ENCODE measurements around the gene UGT1A4.
"Not testable (repeated sequence)": the region's sequence is repeated elsewhere in the genome, so short reads cannot be mapped to it uniquely, and the experiment has no call there.

Gene UGT1A4

DNA sequence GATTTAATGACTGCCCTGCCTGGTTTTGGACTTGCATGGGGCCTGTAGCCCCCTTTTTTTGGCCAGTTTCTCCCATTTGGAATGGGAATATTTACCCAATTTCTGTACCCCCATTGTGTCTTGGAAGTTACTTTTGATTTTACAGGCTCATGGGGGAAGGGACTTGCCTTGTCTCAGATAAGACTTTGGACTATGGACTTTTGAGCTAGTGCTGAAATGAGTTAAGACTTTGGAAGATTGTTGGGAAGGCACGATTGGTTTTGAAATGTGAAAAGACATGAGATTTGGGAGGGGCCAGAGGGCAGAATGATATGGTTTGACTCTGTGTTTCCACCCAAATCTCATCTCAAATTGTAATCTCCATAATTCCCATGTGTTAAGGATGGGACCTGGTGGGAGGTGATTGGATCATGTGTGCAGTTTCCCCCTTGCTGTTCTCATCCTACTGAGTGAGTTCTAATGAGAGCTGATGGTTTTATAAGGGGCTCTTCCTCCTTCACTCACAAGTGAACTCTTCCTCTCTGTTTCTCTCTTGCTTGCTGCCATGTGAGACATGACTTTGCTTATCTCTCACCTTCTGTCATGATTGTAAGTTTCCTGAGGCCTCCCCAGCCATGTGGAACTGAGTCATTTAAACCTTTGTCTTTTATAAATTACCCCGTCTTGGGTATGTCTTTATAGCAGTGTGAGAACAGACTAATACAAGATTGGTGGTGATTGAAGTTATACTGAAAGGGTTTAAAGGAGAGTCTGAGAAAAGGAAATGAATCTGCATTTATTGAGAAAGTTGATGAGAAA, 32.9 kb downstream of the UGT1A4 start:
- not testable (repeated sequence) for DNase-seq

DNA sequence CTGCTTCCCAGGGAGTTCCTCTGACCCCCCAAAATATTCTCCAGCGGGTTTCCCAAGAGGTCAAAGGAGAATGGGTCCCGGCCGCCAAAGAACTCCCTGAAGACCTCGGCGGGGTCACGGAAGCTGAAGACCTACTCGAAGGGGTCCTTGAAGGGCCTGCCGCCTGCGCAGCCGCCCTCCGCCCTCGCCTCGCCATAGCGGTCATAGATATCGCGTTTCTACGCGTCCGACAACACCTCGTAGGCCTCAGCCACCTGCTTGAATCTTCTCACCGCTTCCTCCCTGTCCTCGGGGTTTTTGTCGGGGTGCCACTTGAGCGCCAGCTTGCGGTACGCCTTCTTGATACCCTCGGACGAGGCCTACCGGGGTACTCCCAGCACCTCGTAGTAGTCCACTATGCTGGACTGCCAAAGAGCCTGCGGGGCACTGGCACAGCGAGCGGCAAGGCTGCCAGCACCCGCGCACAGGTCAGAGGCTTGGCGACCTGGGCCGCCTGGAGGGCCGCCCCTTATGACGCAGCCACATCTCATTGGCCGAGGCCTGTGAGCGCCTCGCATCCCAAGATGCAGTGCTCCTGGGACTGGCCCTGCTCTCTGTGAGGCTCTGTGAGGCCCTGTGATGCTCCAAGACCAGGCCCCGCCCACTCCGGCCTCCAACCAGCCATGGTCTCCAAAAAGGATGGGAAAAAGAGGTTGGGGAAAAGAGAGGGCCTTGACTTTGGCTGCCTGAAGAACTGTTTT, 36.5 kb downstream of the UGT1A4 start:
- DNase-seq, result no peak

DNA sequence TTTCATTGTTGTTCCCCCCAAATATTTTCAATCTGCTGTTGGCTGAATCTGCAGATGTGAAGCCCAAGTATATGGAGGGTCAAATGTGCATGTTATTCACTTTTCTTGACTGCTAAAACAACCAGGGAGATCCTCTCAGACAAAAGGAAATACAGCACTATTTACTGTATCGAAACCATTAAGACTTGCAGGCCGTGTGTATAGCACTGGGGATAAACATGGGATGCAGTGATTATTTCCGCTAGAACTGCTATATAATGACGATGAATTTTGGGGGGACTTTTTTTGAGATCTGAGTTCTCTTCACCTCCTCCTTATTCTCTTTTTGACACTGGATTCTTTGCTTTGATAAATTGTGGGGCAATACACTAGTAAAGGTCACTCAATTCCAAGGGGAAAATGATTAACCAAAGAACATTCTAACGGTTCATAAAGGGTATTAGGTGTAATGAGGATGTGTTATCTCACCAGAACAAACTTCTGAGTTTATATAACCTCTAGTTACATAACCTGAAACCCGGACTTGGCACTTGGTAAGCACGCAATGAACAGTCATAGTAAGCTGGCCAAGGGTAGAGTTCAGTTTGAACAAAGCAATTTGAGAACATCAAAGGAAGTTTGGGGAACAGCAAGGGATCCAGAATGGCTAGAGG, 38.0 kb downstream of the UGT1A4 start:
- DNase-seq, result no peak

GRCh38 chr2:233758141-233758540, 39.6 kb downstream of the UGT1A4 start:
- DNase-seq, result no peak

- no peak for DNase-seq
Measured at GRCh38 chr2:233758849-233759248, 40.3 kb downstream of the UGT1A4 start.

DNA sequence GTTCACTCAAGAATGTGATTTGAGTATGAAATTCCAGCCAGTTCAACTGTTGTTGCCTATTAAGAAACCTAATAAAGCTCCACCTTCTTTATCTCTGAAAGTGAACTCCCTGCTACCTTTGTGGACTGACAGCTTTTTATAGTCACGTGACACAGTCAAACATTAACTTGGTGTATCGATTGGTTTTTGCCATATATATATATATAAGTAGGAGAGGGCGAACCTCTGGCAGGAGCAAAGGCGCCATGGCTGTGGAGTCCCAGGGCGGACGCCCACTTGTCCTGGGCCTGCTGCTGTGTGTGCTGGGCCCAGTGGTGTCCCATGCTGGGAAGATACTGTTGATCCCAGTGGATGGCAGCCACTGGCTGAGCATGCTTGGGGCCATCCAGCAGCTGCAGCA, 41.5 kb downstream of the UGT1A4 start, which contains the start of gene UGT1A1:
Gene UGT1A1 (plus strand): TSS at position 228 of the 400 bp plus-strand sequence. CDS start 18 bp downstream, at position 246.
- DNase-seq, result no peak

GRCh38 chr2:233761040-233761769, 42.7 kb downstream of the UGT1A4 start:
- no peak for DNase-seq

DNA sequence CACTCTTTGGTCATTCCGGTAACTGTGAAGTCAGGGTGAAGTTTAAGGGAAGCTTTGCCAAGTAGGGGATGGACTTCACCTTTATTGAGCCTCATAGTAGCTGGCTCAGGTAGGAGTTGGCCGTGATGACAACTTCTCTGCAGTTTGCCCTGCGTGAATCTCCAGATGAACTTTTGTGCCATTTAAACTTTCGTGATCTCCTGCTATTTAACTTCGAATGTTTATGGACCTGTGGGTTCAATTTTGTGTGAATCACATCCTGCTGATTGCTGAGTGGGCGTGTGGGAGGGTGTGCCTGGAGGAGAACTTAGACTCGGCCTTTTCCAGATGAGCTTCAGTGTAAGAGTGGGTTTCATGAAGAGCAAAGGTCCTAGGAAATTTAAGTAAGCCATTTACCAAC, 45.7 kb downstream of the UGT1A4 start:
- no peak for DNase-seq

- no peak for DNase-seq
Measured at GRCh38 chr2:233764761-233765160, 46.2 kb downstream of the UGT1A4 start.

DNA sequence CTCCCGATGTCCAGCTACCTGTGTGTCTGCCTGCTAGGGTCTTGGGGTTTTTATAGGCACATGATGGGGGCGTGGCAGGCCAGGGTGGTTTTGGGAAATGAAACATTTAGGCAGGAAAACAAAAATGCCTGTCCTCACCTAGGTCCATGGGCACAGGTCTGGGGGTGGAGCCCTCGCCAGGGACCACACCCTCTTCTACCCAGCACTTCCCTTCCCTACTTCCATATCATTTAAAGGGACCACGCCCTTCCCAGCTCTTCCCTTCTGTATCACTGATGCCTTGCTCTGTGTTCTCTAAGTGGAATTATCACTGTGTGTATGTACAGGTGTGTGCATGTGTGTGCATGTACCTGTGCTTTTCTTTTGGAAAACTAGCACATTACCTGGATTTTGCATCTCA, 47.9 kb downstream of the UGT1A4 start:
- DNase-seq, result no peak

GRCh38 chr2:233768076-233768475, 49.5 kb downstream of the UGT1A4 start:
- DNase-seq, result no peak

DNA sequence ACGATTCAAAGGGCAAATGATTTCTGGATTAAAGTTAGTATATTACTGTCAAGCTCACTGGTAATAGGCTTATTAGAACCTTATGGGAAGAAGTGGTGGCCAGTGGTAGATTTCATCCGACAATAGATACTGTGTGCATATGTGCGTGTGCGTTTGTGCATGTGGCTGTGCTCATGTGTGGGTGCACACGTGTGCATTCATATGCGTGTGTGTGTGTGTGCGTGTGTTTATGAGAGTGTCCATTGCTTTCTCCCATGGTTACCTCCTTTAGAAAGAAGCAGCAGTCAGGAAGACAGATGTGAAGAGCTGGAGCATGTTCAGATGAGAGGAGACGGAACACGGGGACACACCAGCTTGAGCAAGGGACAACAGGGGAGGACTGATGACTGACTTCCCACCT, 50.7 kb downstream of the UGT1A4 start:
- no peak for DNase-seq

- DNase-seq, result no peak
Measured at GRCh38 chr2:233772153-233772552, 53.6 kb downstream of the UGT1A4 start.

DNA sequence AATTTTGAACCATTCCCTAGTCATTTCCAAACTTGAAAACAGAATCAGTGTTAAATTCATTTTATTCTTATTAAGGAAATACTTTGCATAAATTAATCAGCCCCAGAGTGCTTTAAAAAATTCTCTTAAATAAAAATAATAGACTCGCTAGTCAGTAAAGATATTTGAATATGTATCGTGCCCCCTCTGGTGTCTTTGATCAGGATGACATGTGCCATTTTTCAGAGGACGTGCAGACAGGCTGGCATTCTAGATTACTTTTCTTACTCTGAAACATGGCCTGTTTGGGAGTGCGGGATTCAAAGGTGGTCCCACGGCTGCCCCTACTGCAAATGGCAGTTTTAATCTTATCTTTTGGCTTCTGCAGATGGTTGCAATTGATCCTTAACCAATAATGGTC, 54.0 kb downstream of the UGT1A4 start:
- DNase-seq, result no peak

DNA sequence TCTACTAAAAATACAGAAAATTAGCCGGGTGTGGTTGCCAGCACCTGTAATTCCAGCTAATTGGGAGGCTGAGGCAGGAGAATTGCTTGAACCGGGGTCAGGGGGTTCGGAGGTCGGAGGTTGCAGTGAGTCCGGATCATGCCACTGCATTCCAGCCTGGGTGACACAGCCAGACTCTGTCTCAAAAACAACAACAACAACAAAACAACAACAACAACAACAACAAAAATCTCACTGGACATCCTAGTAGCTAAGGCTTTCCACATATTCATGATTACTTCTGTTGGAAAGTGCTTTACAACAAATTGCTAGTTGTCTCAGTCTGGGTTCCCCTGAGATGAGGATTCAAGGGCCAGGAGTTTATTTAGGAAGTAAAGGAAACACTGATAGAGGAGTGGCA, 55.3 kb downstream of the UGT1A4 start:
- no peak for DNase-seq

GRCh38 chr2:233775414-233775813, 56.9 kb downstream of the UGT1A4 start:
- DNase-seq, result no peak

DNA sequence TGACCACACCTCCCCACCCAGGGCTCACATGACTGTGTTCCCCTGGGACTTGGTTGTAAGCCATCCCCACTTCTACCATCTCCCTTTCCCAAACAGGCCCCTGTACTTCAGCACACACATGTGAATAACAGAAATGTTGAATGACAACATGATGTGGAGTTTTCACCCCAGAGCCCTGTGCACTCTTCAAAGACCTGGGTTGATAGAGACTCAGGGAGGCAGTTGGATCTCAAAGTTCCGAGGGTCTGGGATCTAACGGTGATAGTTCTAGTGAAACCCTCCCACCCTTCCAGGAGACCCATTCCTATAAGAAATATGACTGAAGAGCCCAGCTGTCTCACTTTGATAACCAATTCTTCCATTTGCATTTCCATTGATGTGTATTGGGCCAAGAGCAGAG, 59.5 kb downstream of the UGT1A4 start, which contains the start of gene MROH2A:
Gene MROH2A (plus strand): TSS at position 301 of the 400 bp plus-strand sequence. CDS start 1,029 bp downstream, outside the sequence.
- no peak for DNase-seq

DNA sequence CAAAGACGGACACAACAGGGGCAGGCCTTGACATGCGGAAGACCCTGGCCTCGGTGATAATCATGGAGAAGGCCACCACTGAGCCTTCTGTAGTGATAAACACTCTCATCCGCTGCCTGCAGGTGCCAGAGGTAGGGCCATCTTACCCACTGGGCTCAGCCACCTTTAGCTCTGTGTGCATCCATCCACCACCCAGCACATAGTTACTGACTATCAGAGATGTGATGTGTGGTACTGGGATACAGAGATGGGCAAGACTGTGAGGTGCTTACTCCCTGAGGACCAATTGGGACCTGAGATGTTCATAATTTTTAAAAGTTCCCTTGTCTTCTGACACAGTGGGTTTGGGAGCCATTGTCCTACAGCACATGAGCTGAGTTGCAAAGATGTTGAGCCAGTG, 61.2 kb downstream of the UGT1A4 start:
- no peak for DNase-seq

GRCh38 chr2:233780771-233781170, 62.2 kb downstream of the UGT1A4 start:
- no peak for DNase-seq

GRCh38 chr2:233789554-233789953, 71.0 kb downstream of the UGT1A4 start:
- DNase-seq, result no peak

DNA sequence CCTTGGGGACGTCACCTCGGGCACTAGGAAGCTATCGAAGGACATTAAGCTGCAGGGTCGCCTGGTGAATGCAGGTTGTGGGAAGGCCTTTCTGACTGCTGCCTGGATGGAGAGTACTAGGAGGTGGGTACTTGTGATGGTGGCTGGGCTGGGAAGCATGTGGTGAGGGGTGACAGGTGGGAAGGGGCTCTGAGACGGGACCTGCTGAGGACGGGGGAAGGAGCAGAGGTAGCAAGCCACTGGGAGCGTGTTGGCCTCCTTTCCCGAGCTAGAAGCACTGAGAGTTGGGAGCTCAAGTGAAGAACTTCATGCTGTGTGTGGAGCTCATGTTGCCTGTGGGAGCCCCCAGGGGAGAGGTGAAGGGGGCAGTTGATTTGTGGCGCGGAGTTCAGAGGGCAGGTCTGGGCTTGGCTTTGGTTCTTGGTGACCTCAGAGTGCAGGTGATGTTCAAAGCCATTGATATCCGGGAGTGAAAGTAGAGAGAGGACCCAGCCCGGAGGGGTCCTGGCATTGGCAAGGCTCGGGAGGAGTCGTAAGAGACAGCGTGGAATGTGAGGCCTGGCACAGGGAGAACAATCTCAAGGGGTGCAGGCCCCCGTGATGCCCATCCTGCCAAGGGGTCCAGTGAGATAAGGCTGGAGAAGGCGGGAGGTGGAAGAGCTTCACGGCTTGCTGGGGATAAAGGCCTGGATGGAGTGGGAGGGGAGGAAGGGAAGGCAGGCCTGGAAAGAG, 72.8 kb downstream of the UGT1A4 start:
- DNase-seq, result no peak

GRCh38 chr2:233791883-233792329, 73.4 kb downstream of the UGT1A4 start:
- no peak for DNase-seq

All from NCI-H1105 (cell line).